ENCODE data around the gene VSIG10.
"Not testable (repeated sequence)": the region's sequence is repeated elsewhere in the genome, so short reads cannot be mapped to it uniquely, and the experiment has no call there.

Gene VSIG10

DNA sequence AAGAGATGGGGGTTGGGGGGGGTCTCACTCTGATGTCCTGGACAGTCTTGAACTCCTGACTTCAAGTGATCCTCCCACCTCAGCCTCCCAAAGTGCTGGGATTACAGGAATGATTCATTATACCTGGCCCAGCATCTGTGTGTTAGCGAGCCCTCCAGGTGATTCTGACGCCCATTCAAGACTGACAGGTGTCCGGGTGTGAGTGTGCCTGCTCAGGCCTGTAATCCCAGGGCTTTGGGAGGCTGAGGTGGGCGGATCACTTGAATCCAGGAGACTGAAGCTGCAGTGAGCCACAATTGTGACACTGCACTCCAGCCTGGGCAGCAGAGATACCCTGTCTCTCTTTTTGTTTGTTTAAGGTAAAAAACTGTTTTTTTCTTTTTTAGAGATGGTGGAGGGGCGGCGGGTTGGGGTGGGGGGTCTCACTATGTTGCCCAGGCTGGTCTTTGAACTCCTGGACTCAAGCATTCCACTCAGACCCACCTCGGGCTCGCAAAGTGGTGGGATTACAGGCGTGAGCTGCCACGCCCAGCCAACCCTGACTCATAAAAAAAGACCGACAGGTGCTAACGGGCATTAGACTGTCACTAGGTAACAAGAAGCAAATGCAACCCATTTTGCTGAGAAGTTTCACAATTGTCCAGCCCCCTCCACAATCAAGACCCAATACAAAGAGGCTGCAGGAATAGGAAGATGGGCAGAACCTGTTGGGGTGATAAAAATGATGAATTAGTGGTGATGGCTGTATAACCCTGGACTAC lies 4.7 kb downstream of the VSIG10 start:
- no peak overlapping the region for H3K4me3 ChIP-seq (ENCODE audit: low read length)
- TF ChIP-seq, protein P1, sequence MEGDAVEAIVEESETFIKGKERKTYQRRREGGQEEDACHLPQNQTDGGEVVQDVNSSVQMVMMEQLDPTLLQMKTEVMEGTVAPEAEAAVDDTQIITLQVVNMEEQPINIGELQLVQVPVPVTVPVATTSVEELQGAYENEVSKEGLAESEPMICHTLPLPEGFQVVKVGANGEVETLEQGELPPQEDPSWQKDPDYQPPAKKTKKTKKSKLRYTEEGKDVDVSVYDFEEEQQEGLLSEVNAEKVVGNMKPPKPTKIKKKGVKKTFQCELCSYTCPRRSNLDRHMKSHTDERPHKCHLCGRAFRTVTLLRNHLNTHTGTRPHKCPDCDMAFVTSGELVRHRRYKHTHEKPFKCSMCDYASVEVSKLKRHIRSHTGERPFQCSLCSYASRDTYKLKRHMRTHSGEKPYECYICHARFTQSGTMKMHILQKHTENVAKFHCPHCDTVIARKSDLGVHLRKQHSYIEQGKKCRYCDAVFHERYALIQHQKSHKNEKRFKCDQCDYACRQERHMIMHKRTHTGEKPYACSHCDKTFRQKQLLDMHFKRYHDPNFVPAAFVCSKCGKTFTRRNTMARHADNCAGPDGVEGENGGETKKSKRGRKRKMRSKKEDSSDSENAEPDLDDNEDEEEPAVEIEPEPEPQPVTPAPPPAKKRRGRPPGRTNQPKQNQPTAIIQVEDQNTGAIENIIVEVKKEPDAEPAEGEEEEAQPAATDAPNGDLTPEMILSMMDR (conservative IDR thresholded peaks at IDR 0.05; ENCODE audit: low read depth, low read length): no peak
- no peak for DNase-seq (ENCODE audit: low read depth)

DNA sequence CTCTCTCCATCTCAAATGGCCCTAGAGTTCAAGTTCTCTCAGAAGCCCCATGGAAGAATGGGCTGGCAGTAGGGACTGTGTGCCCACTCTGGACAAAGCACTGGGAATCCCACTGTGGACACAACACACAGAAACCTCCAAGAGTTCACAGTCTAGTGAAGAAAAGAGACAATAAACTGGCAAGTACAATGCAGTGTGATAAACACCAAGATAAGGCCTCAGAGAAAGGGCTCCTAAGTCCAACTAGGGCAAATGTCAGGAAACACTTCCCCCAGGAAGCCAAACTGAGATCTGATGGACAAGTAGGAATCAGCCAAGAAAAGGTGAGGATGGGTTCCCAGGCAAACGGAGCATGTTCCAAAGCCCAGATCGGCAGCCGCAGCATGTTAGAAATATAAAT lies 5.4 kb downstream of the VSIG10 start:
- DNase-seq (ENCODE audit: low read depth): no peak
- TF ChIP-seq, protein P1 (conservative IDR thresholded peaks at IDR 0.05; ENCODE audit: low read depth, low read length): no peak
- no peak overlapping the region for H3K4me3 ChIP-seq (ENCODE audit: low read length)

DNA sequence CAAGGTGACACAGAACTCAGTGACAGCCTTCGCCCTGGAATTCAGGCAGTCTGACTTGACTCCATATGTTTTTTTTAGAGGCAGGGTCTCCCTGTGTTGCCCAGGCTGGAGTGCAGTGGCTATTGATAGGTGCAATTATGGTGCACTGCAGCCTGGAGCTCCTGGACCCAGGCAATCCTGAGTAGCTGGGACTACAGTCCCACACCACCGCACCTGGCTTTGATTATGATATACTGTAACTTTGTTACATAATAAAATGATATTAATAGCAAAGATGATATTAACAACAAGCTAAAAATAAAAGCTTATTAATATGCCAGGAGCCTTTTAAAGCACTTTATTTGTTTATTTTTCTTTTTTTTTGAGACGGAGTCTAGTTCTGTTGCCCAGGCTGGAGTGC lies 9.8 kb downstream of the VSIG10 start:
- no peak overlapping the region for H3K4me3 ChIP-seq (ENCODE audit: low read length)
- TF ChIP-seq, protein P1 (conservative IDR thresholded peaks at IDR 0.05; ENCODE audit: low read depth, low read length): no peak
- no peak for DNase-seq (ENCODE audit: low read depth)

DNA sequence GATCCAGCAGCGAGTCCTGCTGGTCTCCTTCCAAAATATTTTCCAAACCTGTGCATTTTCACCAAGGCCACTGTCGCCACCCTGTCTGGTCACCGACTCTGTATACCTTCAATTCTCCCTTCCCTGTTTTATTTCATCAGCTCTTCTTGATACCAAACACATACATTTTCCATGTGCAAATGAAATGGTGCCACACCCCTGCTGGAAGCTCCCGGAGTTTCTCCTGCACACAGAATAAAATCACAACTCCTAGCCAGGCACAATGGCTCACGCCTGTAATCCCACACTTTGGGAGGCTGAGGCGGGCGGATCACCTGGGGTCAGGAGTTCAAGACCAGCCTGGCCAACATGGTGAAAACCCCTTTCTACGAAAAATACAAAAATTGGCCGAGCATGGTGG lies 14.0 kb downstream of the VSIG10 start:
- no peak overlapping the region for H3K4me3 ChIP-seq (ENCODE audit: low read length)
- no peak for DNase-seq (ENCODE audit: low read depth)
- TF ChIP-seq, protein P1 (conservative IDR thresholded peaks at IDR 0.05; ENCODE audit: low read depth, low read length): no peak

DNA sequence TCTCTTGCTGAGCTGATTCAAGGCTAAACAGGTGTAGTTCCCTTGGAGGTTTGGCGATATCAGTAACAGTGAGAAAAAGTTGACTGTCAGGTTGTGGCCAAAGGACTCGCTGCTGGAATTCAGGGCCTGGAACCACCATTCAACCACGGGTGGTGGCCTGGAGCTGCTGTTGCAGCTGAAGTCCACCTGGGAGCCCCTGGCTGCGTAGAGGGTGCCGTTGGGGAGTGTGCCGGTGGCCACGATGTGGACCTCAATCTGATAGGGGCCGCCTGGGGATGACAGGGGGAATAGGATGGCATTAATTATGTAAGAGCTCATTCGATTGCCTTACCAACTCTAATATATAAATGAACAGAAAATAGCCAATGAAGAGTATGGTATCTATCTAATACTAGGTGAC lies 21.6 kb downstream of the VSIG10 start:
- DNase-seq (ENCODE audit: low read depth): no peak
- TF ChIP-seq, protein P1 (conservative IDR thresholded peaks at IDR 0.05; ENCODE audit: low read depth, low read length): no peak

DNA sequence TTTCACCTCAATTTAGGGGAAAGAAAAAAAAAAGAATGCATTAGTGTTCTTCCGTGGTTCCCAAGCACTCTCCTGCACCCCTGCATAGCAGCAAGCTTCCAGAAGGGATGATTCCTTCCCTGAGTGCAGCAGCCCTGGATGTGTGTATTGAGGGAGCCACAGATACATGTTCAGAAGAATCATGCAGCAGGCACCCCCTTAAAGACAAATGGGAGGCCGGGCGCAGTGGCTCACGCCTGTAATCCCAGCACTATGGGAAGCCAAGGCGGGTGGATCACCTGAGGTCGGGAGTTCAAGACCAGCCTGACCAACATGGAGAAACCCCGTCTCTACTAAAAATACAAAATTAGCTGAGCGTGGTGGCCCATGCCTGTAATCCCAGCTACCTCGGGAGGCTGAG lies 22.3 kb downstream of the VSIG10 start:
- not testable (repeated sequence) for DNase-seq (ENCODE audit: low read depth); H3K4me3 ChIP-seq (ENCODE audit: low read length)

More for the DNA sequence above, 21.6 kb downstream of the VSIG10 start:
- H3K4me3 ChIP-seq (ENCODE audit: low read length): no peak overlapping the region

DNA sequence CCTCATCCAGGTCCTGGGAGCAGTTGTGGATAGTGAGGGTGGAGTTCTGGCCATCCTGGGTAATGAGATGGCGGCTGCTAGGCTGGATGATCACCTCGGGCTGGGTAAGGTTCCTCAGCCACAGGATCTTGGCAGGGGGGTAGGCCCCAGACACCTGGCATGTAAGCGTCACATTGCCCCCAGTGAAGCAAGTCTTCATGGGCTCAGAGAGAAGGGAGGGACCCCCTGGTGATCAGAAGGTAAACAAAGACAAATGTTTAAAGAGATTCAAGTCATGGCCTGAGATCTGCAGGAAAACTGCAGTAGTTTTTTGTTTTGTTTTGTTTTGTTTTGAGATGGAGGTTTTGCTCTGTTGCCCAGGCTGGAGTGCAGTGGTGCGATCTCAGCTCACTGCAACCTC lies 30.0 kb downstream of the VSIG10 start:
- DNase-seq (ENCODE audit: low read depth): no peak
- TF ChIP-seq, protein P1 (conservative IDR thresholded peaks at IDR 0.05; ENCODE audit: low read depth, low read length): no peak
- H3K4me3 ChIP-seq (ENCODE audit: low read length): no peak overlapping the region
